PC-3 (cell line): Measurements from ENCODE around the gene TERF2IP. TPM values are rescaled to one million over a fixed set of nuclear protein-coding genes. Genes with fewer than 3 reads are reported as not detected.

Source experiments
- ATAC-seq: fragments of 200-7000 bp; cut with Tn5 transposase; 2 replicates; pipeline ENCODE4 v1.9.1; 2020; ENCODE audit warnings: mild to moderate bottlenecking, moderate library complexity
- BruUV-seq: library from RNA; stranded (reverse); fragments of 400-500 nt; replicated peaks from 2 replicates; lab custom pipeline; 2021; lab: Mats Ljungman, UMichigan
- CTCF ChIA-PET: fragments of 300-600 bp; sonication (Branson Sonifier 250); formaldehyde crosslinking; loops from one replicate; lab custom pipeline; 2022; ENCODE audit warnings: antibody characterized with exemption; lab: Charles Lee
- POLR2A ChIA-PET: fragments of 300-600 bp; sonication (Branson Sonifier 250); formaldehyde crosslinking; loops from one replicate; lab custom pipeline; 2022; ENCODE audit warnings: antibody characterized with exemption; ENCODE audit not compliant: unreplicated experiment; lab: Charles Lee
- DNase-seq: peaks from one replicate; pipeline ENCODE4 v3.0.0-alpha.2; 2015
- H2AFZ ChIP-seq: fragments of 300-600 bp; sonication (generic); 2 replicates; pipeline ENCODE4 v1.6.0; 2016; ENCODE audit warnings: antibody characterized with exemption, low read length
- H3F3A ChIP-seq: fragments of 300-600 bp; sonication (generic); one replicate; pipeline ENCODE4 v1.6.0; 2017; ENCODE audit warnings: antibody characterized with exemption, low read length, control low read depth, mild to moderate bottlenecking; ENCODE audit not compliant: unreplicated experiment
- H3K27ac ChIP-seq: fragments of 300-600 bp; sonication (generic); 2 replicates; pipeline ENCODE4 v1.5.1; 2016; ENCODE audit warnings: mild to moderate bottlenecking, low read length
- H3K27me3 ChIP-seq: fragments of 300-600 bp; sonication (generic); 2 replicates; pipeline ENCODE4 v1.6.1; 2016; ENCODE audit warnings: low read length, mixed read lengths
- H3K36me3 ChIP-seq: fragments of 300-600 bp; sonication (generic); 2 replicates; pipeline ENCODE4 v1.6.1; 2016; ENCODE audit warnings: low read depth, mixed run types, low read length, mixed read lengths
- H3K4me1 ChIP-seq: fragments of 300-600 bp; sonication (generic); 2 replicates; pipeline ENCODE4 v1.5.1; 2016; ENCODE audit warnings: low read length; ENCODE audit not compliant: insufficient read depth
- H3K4me2 ChIP-seq: fragments of 300-600 bp; sonication (generic); 2 replicates; pipeline ENCODE4 v1.6.0; 2016; ENCODE audit warnings: low read length
- H3K4me3 ChIP-seq: fragments of 300-600 bp; sonication (generic); 2 replicates; pipeline ENCODE4 v1.5.1; 2016; ENCODE audit warnings: mild to moderate bottlenecking, low read length, mixed read lengths
- H3K79me2 ChIP-seq: fragments of 300-600 bp; sonication (generic); 2 replicates; pipeline ENCODE4 v1.6.1; 2017; ENCODE audit warnings: low read length, mixed read lengths
- H3K9ac ChIP-seq: fragments of 300-600 bp; sonication (generic); 2 replicates; pipeline ENCODE4 v1.6.0; 2016; ENCODE audit warnings: mild to moderate bottlenecking, low read length
- H3K9me2 ChIP-seq: fragments of 300-600 bp; sonication (generic); replicated peaks from 2 replicates; pipeline ENCODE4 v1.6.1; 2016; ENCODE audit warnings: mixed run types, low read length, mixed read lengths
- H3K9me3 ChIP-seq: fragments of 300-600 bp; sonication (generic); 2 replicates; pipeline ENCODE4 v1.6.1; 2016; ENCODE audit warnings: low read length, mixed read lengths
- H4K20me1 ChIP-seq: fragments of 300-600 bp; sonication (generic); 2 replicates; pipeline ENCODE4 v1.6.1; 2016; ENCODE audit warnings: low read length, mixed read lengths
- CTCF ChIP-seq: fragments of 300-600 bp; sonication (generic); conservative IDR thresholded peaks from 2 replicates; pipeline ENCODE4 v1.5.1; 2017; ENCODE audit warnings: antibody characterized with exemption, low read depth, mild to moderate bottlenecking, low read length
- EZH2 ChIP-seq: fragments of 300-600 bp; sonication (generic); IDR thresholded peaks from one replicate; pipeline ENCODE4 v1.6.1; 2017; ENCODE audit warnings: antibody characterized with exemption, mild to moderate bottlenecking, low read length; ENCODE audit not compliant: unreplicated experiment
- EZH2phosphoT487 ChIP-seq: fragments of 300-600 bp; sonication (generic); IDR thresholded peaks from 2 replicates; pipeline ENCODE4 v1.6.1; 2018; ENCODE audit warnings: mild to moderate bottlenecking, antibody characterized with exemption, low read length, borderline replicate concordance
- intact Hi-C: fragments of 100-400 bp; cut with micrococcal nuclease; formaldehyde crosslinking; loops from 2 replicates; pipeline ENCODE4 v1.9.0; 2023
- total RNA-seq: library from RNA; depleted of rRNA; stranded (reverse); fragments of >200 nt; gene quantifications from 2 replicates; pipeline ENCODE4 v1.2.3, GENCODE V29; 2014

Gene TERF2IP
- total RNA-seq, 1 experiment from 2014 or later = 25.7 TPM

- H4K20me1 ChIP-seq = no peaks in the 10 kb centered on the region
- ATAC-seq (no peak), DNase-seq (no peak)
- no TSS peak for BruUV-seq
- no peak for TF ChIP-seq EZH2
- TF ChIP-seq EZH2phosphoT487 = no peak
- TF ChIP-seq CTCF = no peak
- peaks cover 14% of the 10 kb centered on the region for H3K36me3 ChIP-seq
- H3K9me3 ChIP-seq = no peaks in the 10 kb centered on the region
- H3K4me2 ChIP-seq = no peak overlapping the region
- H3K9ac ChIP-seq = no peak overlapping the region
- H3K9me2 ChIP-seq = no peaks in the 10 kb centered on the region
- no peak overlapping the region for H2AFZ ChIP-seq
- H3K4me1 ChIP-seq = no peaks in the 10 kb centered on the region
- no peak overlapping the region for H3K4me3 ChIP-seq
- H3F3A ChIP-seq = no peaks in the 10 kb centered on the region
- no peaks in the 10 kb centered on the region for H3K79me2 ChIP-seq
- ChIA-PET CTCF (no interaction called here), POLR2A (no interaction called here)
- intact Hi-C loops = no loop called here
- H3K27ac ChIP-seq = no peak overlapping the region
- no peaks in the 10 kb centered on the region for H3K27me3 ChIP-seq
Observed at GRCh38 chr16:75660726-75661302, 13.2 kb downstream of the TERF2IP start.

- TF ChIP-seq CTCF (no peak), EZH2 (no peak), EZH2phosphoT487 (no peak)
- Histone ChIP-seq H3K9me2 (no peaks in the 10 kb centered on the region), H3K4me2 (no peak overlapping the region), H3K36me3 (no peaks in the 10 kb centered on the region), H3K4me1 (no peaks in the 10 kb centered on the region), H3K79me2 (no peaks in the 10 kb centered on the region), H3F3A (no peaks in the 10 kb centered on the region), H3K27me3 (no peaks in the 10 kb centered on the region), H3K9ac (no peak overlapping the region), H2AFZ (no peak overlapping the region), H3K4me3 (no peak overlapping the region), H3K9me3 (no peaks in the 10 kb centered on the region), H4K20me1 (no peaks in the 10 kb centered on the region), H3K27ac (no peak overlapping the region)
- BruUV-seq = no TSS peak
- intact Hi-C loops = no loop called here
- CTCF ChIA-PET = no interaction called here
- no peak for ATAC-seq
- POLR2A ChIA-PET = no interaction called here
- DNase-seq = no peak
Observed at GRCh38 chr16:75667503-75667902, 19.9 kb downstream of the TERF2IP start.

GRCh38 chr16:75676909-75677308 lies 29.3 kb downstream of the TERF2IP start, which contains the start of gene CPHXL2:
TSS of gene CPHXL2 (minus strand) at chr16:75677009. CDS start at chr16:75676999, 10 bp downstream.
- Histone ChIP-seq H3K79me2 (no peaks in the 10 kb centered on the region), H3K36me3 (no peaks in the 10 kb centered on the region), H3K27me3 (no peaks in the 10 kb centered on the region), H3K9ac (no peak within 1 kb of the TSS), H2AFZ (no peak within 1 kb of the TSS), H3K4me3 (no peak within 1 kb of the TSS), H3F3A (no peaks in the 10 kb centered on the region), H3K4me1 (no peaks in the 10 kb centered on the region), H4K20me1 (no peaks in the 10 kb centered on the region), H3K9me2 (no peaks in the 10 kb centered on the region), H3K9me3 (no peaks in the 10 kb centered on the region), H3K4me2 (no peak within 1 kb of the TSS), H3K27ac (no peak within 1 kb of the TSS)
- ChIA-PET CTCF (no interaction called here), POLR2A (no interaction called here)
- DNase-seq (no peak), ATAC-seq (no peak)
- BruUV-seq = no TSS peak
- intact Hi-C loops = no loop called here
- TF ChIP-seq EZH2phosphoT487 (no peak), EZH2 (no peak), CTCF (no peak)
